ENCODE measurements around the gene NXN.

GRCh38 chr17:915538-916201, 63.9 kb downstream of the NXN start:
- TF ChIP-seq CTCF (IDR thresholded peaks at IDR 0.05), result no peak
- no peak for TF ChIP-seq POLR2A (IDR thresholded peaks at IDR 0.05)
